SK-N-MC (cell line): ENCODE data around the gene CCDC102A.

Experiments used
- EZH2 ChIP-seq: fragments of 200-600 bp; sonication (generic); IDR thresholded peaks from one replicate; pipeline ENCODE4 v1.6.1; 2017; ENCODE audit warnings: antibody characterized with exemption
- FOXP2 ChIP-seq: optimal IDR thresholded peaks from 2 replicates; pipeline ENCODE3; 2011; ENCODE audit warnings: mild to moderate bottlenecking, moderate library complexity; ENCODE audit not compliant: insufficient read depth; ENCODE audit errors: extremely low read length, control extremely low read depth
- POLR2AphosphoS5 ChIP-seq: IDR thresholded peaks from 2 replicates; pipeline ENCODE4 v1.6.1; 2012; ENCODE audit warnings: mild to moderate bottlenecking, low read depth, low read length, borderline replicate concordance

DNA sequence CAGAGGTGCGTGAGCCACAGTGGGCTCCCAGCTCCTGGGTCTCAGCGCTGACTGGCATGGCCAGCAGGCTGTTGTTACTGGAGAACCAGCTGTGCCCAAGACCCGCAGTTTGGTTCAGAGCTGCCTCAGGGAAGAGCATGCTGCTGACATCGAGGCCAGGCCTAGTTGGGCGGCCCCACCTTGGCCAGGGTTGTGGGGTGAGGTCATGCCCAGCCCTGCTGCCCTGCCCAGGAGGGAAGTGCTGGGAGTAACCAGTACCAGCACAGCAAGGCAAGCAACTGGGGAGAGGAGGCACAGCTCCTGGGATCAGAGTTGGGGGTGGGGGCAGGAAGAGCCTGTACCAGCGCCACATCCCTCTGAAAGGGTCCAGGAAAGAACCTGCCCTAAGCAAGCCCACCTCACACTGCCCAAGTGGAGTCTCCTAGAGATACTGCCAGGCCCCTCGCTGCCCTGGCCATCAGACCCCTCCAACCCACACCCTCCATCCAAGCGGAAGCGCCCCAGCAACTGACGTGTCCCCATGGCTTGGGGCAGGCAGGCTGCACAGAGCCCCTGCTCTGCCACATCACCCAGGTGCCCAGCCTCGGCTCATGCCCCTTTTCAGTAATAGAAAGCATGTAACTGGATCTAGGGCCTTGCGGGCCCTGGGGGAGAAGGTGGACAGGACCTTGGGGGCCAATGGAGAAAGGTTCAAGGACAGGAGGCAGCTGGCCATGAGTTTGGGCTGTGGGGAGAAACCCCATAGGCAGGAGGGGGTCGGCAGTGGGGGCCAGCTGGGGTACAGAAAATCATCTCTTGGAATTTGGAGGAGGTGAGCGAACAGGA, 51.1 kb downstream of the CCDC102A start:
- TF ChIP-seq EZH2 (no peak), POLR2AphosphoS5 (no peak), FOXP2 (no peak)
